OCI-LY3 (cell line): ENCODE data around the gene INPP5A.

Experiments used
- H2AFZ ChIP-seq: fragments of 200-600, 300-600 bp; shearing (Covaris generic); 2 replicates; pipeline ENCODE4 v1.6.0; 2014; ENCODE audit warnings: antibody characterized with exemption, low read depth, low read length
- H3K27ac ChIP-seq: fragments of 200-600, 300-600 bp; sonication (generic); 2 replicates; pipeline ENCODE4 v1.5.1; 2014; ENCODE audit warnings: mild to moderate bottlenecking, low read length, moderate library complexity, mixed read lengths
- H3K27me3 ChIP-seq: fragments of 200-600, 300-600 bp; sonication (generic); 2 replicates; pipeline ENCODE4 v1.6.1; 2014; ENCODE audit warnings: low read depth, low read length, mixed read lengths
- H3K36me3 ChIP-seq: fragments of 200-600, 300-600 bp; sonication (generic); replicated peaks from 2 replicates; pipeline ENCODE3; 2014; ENCODE audit warnings: low read depth, low read length, mixed read lengths
- H3K4me1 ChIP-seq: fragments of 300-600, 200-600 bp; sonication (generic); 2 replicates; pipeline ENCODE4 v1.6.1; 2014; ENCODE audit warnings: low read length, mixed read lengths
- H3K4me2 ChIP-seq: fragments of 200-600, 300-600 bp; sonication (generic); 2 replicates; pipeline ENCODE4 v1.6.1; 2014; ENCODE audit warnings: low read length, mixed read lengths
- H3K4me3 ChIP-seq: fragments of 300-600, 200-600 bp; sonication (generic); 2 replicates; pipeline ENCODE4 v1.5.1; 2014; ENCODE audit warnings: antibody characterized with exemption, mild to moderate bottlenecking, low read length, moderate library complexity
- H3K79me2 ChIP-seq: fragments of 300-600, 200-600 bp; shearing (Covaris generic); 2 replicates; pipeline ENCODE4 v1.6.1; 2014; ENCODE audit warnings: mild to moderate bottlenecking, low read length, mixed read lengths
- H3K9ac ChIP-seq: fragments of 300-600, 200-600 bp; shearing (Covaris generic); 2 replicates; pipeline ENCODE4 v1.6.0; 2014; ENCODE audit warnings: mild to moderate bottlenecking, low read length, moderate library complexity
- H3K9me3 ChIP-seq: fragments of 200-600, 300-600 bp; shearing (Covaris generic); 2 replicates; pipeline ENCODE4 v1.6.1; 2014; ENCODE audit warnings: low read length, mixed read lengths; ENCODE audit not compliant: insufficient read depth
- H4K20me1 ChIP-seq: fragments of 200-600, 300-600 bp; sonication (generic); 2 replicates; pipeline ENCODE4 v1.6.1; 2016; ENCODE audit warnings: low read length, mixed read lengths; ENCODE audit not compliant: insufficient read depth
- CTCF ChIP-seq: fragments of 200-600, 300-600 bp; sonication (generic); IDR thresholded peaks from 2 replicates; pipeline ENCODE4 v1.5.1; 2014; ENCODE audit warnings: antibody characterized with exemption, low read length, low read depth
- EZH2phosphoT487 ChIP-seq: fragments of 200-600 bp; shearing (Covaris generic); IDR thresholded peaks from 2 replicates; pipeline ENCODE4 v1.6.1; 2018; ENCODE audit warnings: antibody characterized with exemption, mixed run types, low read depth

The INPP5A gene

GRCh38 chr10:132538031-132538789, 623 bp downstream of the INPP5A start:
- Histone ChIP-seq H3K4me3 (peak overlapping the region; percentile 56), H3K27me3 (peaks cover 6% of the 10 kb centered on the region; the same call in 1 of the 2 replicates), H3K4me1 (peaks cover 4% of the 10 kb centered on the region; the same call in 1 of the 2 replicates), H4K20me1 (no peaks in the 10 kb centered on the region), H2AFZ (no peak overlapping the region), H3K79me2 (no peaks in the 10 kb centered on the region), H3K9ac (no peak overlapping the region), H3K4me2 (peak overlapping the region; percentile 43), H3K9me3 (no peaks in the 10 kb centered on the region), H3K27ac (no peak overlapping the region), H3K36me3 (no peaks in the 10 kb centered on the region)
- TF ChIP-seq EZH2phosphoT487 (no peak), CTCF (no peak)

GRCh38 chr10:132538790-132539421, 1.3 kb downstream of the INPP5A start:
- Histone ChIP-seq H3K9me3 (no peaks in the 10 kb centered on the region), H3K4me3 (no peak overlapping the region), H3K79me2 (no peaks in the 10 kb centered on the region), H3K4me2 (no peak overlapping the region), H3K27me3 (peaks cover 6% of the 10 kb centered on the region; the same call in 1 of the 2 replicates), H4K20me1 (no peaks in the 10 kb centered on the region), H3K36me3 (no peaks in the 10 kb centered on the region), H3K4me1 (peaks cover 4% of the 10 kb centered on the region; the same call in 1 of the 2 replicates), H2AFZ (no peak overlapping the region), H3K27ac (no peak overlapping the region), H3K9ac (no peak overlapping the region)
- no peak for TF ChIP-seq CTCF
- no peak for TF ChIP-seq EZH2phosphoT487

- no peak for TF ChIP-seq EZH2phosphoT487
- TF ChIP-seq CTCF: no peak
- H3K27ac ChIP-seq: no peak overlapping the region
- no peak overlapping the region for H3K4me3 ChIP-seq
- H3K79me2 ChIP-seq: no peaks in the 10 kb centered on the region
- no peak overlapping the region for H3K4me2 ChIP-seq
- no peak overlapping the region for H2AFZ ChIP-seq
- no peaks in the 10 kb centered on the region for H3K36me3 ChIP-seq
- H3K9ac ChIP-seq: no peak overlapping the region
- H3K4me1 ChIP-seq: peaks cover 4% of the 10 kb centered on the region
- peaks cover 6% of the 10 kb centered on the region; the same call in 1 of the 2 replicates for H3K27me3 ChIP-seq
- H4K20me1 ChIP-seq: no peaks in the 10 kb centered on the region
- no peaks in the 10 kb centered on the region for H3K9me3 ChIP-seq
These were observed 1.8 kb downstream of the INPP5A start for GRCh38 chr10:132539431-132539839.

- peaks cover 6% of the 10 kb centered on the region; the same call in 1 of the 2 replicates for H3K27me3 ChIP-seq
- TF ChIP-seq CTCF (no peak), EZH2phosphoT487 (no peak)
- no peak overlapping the region for H3K27ac ChIP-seq
- H3K4me3 ChIP-seq: no peak overlapping the region
- no peaks in the 10 kb centered on the region for H4K20me1 ChIP-seq
- no peaks in the 10 kb centered on the region for H3K79me2 ChIP-seq
- no peaks in the 10 kb centered on the region for H3K9me3 ChIP-seq
- H3K36me3 ChIP-seq: no peaks in the 10 kb centered on the region
- no peak overlapping the region for H3K9ac ChIP-seq
- no peak overlapping the region for H3K4me2 ChIP-seq
- H2AFZ ChIP-seq: no peak overlapping the region
- H3K4me1 ChIP-seq: peaks cover 4% of the 10 kb centered on the region
These were observed 2.3 kb downstream of the INPP5A start for GRCh38 chr10:132539894-132540293.
